Endometrial microvascular endothelial cells (primary cell): Measurements from ENCODE around the gene GPC1. TPM values are rescaled to one million over a fixed set of nuclear protein-coding genes. Genes with fewer than 3 reads are reported as not detected.

ENCODE experiments used
- in situ Hi-C: cut with HindIII; loops from 2 replicates; pipeline ENCODE4 v1.10.0; 2017; ENCODE audit warnings: low sequenced_read_pairs, low pct_unique_long_range_greater_than_20kb; ENCODE audit errors: inconsistent ontology term
- total RNA-seq: library from RNA; depleted of rRNA; stranded (reverse); fragments of >200 nt; gene quantifications from one replicate; pipeline ENCODE4 v1.2.3, GENCODE V29; 2015; ENCODE audit errors: inconsistent ontology term

The GPC1 gene
- total RNA-seq, 1 donor from 2014 or later, result 41.4 TPM

DNA sequence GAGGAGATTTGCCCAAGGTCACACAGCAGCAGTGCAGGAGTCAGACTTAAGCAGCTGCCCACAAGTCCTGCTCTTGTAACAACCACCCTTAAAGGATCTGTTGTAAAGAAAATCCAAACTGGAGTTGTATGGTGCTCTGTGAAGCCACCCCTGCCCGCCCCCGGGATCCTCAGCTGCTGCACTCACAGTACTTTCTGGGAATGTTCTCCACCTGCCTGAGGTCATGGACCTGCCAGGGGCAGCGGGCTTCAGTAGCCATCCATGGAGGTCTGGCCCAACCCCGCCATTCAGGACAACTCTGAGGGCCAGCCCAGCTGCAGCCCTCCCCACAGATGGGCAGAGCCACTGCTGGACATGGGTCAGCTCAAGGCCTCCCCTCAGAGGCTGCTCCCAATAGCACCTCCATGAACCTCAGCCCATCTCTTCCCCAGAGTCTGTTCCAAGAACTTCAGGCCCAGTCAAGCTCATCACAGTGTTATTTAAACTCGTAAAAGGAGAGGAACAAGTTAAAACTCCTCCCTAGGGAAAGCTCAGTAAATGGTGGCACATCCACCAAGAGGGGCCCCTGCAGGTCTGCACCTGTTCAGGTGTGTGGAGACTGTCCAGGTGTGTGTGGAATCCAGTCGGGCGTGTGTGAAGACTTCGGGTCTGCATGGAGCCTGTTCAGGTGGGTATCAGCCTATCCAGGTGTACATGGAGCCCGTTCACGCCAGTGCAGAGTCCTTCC is 39.4 kb upstream of the GPC1 start:
- in situ Hi-C loops, result no loop called here

DNA sequence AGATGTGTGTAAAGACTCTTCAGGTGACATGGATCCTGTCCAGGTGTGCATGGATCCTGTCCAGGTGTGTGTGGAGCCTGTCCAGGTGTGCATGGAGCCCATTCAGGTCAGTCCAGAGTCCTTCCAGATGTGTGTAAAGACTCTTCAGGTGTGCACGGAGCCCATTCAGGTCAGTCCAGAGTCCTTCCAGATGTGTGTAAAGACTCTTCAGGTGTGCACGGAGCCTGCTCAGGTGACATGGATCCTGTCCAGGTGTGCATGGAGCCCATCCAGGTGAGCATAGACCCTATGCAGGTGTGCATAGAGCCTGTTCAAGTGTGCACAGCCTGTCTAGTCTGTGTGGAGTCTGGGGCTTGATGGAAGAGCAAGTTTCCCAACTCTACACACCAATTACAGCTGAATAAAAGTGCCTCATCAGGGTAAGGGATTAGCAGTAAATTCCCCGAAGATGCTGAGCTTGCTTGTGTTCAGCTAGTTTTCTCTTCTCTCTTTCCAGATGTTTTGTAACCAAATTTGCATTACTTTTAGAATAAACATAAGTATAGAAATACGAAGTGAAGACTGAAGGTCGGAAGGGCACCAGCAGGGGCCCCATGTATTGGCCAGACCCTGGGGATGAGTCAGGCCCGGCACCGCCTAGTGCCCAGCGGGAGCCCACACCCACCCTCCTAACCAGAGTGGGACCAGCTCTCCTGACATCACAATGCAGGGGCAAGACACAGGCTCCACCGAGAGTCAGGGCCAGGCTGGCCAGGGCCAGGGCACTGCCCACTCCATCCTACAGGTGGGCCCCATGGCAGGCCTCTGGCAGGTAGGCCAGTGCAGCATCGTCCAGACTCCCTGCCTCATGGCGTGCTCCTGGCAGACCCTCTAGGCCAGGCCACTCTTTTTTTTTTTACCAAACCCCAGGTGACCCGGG is 38.6 kb upstream of the GPC1 start:
- in situ Hi-C loops, result no loop called here

DNA sequence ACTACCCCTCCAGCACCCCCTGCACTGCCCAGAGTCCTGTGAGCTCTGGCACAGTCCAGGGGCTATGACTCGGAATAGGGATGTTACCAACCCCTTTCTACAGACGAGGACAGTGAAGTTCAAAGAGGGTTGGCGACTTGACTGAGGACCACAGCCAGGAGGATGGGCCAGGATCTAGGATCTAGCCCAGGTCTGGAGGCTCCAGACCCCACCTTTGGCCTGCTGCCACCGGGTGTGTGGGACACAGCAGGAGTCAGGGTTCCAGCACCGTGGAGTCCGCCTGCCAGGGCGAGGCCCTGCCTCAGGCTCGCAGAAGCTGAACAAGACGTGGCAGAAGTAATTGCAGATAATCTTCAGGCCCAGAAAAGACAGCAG is 37.9 kb upstream of the GPC1 start:
- in situ Hi-C loops, result no loop called here

GRCh38 chr2:240397924-240398645 is 37.4 kb upstream of the GPC1 start:
- in situ Hi-C loops, result no loop called here

GRCh38 chr2:240398661-240399267 is 36.7 kb upstream of the GPC1 start:
- in situ Hi-C loops, result no loop called here

- in situ Hi-C loops, result no loop called here
Measured at GRCh38 chr2:240399419-240400324, 35.8 kb upstream of the GPC1 start.

GRCh38 chr2:240400371-240401161 is 34.9 kb upstream of the GPC1 start:
- in situ Hi-C loops, result no loop called here

GRCh38 chr2:240401308-240401707 is 34.2 kb upstream of the GPC1 start:
- in situ Hi-C loops, result no loop called here

GRCh38 chr2:240401781-240402551 is 33.5 kb upstream of the GPC1 start:
- in situ Hi-C loops, result no loop called here

DNA sequence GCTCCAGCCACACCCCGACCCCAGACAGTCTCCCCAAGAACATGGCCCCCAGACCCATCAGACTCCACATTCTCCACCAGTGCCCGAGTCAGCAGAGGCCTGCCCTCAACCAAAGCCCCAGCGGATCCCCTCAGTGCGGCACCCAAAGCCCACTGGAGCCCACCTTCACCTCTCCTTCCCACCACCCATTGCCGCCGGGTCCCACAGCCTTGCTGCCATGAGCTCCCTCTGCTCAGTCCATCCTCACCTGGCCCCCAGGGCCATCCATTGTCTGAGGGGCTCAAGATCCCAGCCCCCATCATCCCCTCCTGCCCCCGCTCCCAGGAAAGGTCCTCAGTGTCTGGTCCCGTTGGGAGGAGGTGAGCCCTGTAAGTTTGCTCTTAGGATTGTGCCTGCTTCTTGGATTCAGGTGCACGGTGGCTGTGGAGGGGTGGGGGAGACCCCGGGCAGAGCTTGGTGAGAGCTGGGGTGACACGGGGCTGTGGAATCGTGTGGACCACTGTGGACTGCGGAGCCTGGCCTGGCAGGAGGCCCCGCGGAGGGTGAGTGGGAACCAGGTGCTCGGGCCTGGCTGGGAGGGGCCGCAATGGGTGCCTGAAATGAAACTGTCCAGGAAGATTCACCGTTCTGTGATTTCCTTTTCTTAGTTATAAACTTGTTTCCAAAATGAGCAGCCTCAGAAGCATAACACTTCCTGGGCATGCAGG is 32.7 kb upstream of the GPC1 start:
- in situ Hi-C loops, result no loop called here

- in situ Hi-C loops, result no loop called here
Measured at GRCh38 chr2:240403396-240404104, 31.9 kb upstream of the GPC1 start.

DNA sequence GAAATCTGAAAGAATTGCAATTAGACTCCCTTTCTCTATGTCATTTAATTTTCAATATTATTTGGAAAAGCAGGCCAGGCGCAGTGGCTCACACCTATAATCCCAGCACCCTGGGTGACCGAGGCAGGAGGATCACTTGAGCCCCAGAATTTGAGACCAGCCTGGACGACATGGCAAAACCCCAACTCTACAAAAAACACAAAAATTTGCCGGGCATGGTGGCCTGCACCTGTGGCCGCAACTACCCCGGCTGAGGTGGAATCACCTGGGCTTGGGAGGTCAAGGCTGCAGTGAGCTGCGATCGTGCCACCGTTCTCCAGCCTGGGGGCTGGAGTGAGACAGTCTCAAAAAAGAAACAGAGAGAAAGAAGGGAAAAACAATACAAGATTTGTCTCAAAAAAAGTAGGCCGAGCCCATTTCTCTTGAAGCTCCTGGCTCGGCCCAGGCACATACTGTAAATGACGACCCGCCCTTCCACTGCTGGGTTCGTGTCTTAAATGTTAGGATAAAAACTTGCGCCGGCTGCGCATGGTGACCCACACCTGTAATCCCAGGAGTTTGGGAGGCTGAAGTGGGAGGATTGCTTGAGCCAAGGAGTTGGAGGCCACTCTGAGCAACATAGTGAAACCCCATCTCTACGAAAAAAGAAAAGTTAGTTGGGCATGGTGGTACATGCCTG is 31.1 kb upstream of the GPC1 start:
- in situ Hi-C loops, result no loop called here

DNA sequence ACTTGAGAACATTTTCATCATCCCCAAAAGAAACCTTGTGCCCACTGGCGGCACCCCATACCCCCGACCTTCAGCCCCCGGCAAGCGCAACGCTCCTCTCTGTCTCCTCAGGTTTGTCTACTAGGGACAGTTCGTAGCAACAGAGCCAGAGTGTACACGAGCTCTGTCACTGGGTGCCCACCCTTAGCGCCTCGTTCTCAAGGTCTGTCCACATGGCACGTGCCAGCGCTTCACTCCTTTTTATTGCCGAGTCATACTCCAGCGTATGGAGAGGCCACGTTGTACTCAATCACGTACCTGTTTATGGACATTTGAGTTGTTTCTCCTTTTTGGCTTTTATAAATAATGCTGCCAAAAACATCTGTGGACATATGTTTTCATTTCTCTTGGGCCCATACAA is 30.3 kb upstream of the GPC1 start:
- in situ Hi-C loops, result no loop called here

DNA sequence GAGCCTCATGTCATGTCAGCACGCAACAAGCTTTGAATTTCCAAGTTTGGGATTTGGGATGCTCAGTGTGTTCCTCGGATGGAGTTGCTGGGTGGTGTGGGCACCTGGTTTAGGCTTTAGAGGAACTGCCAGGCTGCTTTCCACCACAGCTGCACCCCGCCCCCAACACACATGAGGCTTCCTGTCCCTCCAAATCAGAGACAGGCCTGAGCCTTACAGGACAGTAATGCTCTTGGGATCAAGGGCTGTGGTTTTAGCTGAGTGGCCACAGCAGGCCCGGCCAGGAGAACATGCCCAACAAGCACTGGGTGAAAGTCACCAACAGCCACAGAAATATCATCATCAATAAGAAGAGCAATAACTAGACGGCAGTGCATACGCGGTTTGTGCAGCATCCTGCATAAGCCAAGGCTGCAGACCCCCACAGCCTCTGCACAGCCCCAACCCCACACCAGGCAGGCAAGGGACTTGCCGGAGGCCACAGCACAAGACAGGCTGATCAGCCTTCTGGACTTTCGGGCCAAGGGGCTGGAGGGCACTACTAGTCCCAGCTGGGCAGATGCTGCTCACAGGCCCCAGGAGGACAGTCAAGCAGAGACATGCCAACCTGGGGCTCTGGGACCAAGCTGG is 29.7 kb upstream of the GPC1 start:
- in situ Hi-C loops, result no loop called here

GRCh38 chr2:240407090-240407489 is 28.4 kb upstream of the GPC1 start:
- in situ Hi-C loops, result no loop called here
